PFSK-1 (cell line): ENCODE results near the gene RBM33.

Experiments used
- FOXP2 ChIP-seq: optimal IDR thresholded peaks from 2 replicates; pipeline ENCODE3; 2011; ENCODE audit warnings: borderline replicate concordance, control low read depth, inconsistent platforms; ENCODE audit not compliant: insufficient read depth; ENCODE audit errors: extremely low read length, extremely low read depth
- POLR2AphosphoS5 ChIP-seq: IDR thresholded peaks from 2 replicates; pipeline ENCODE4 v1.6.1; 2012; ENCODE audit warnings: low read depth, mild to moderate bottlenecking, control low read depth, low read length, moderate library complexity
- SIN3A ChIP-seq: IDR thresholded peaks from 2 replicates; pipeline ENCODE4 v1.6.1; 2012; ENCODE audit warnings: mild to moderate bottlenecking, low read length, moderate library complexity, borderline replicate concordance; ENCODE audit not compliant: insufficient read depth
- TAF1 ChIP-seq: IDR thresholded peaks from 2 replicates; pipeline ENCODE4 v1.6.1; 2012; ENCODE audit warnings: low read length, control low read depth, borderline replicate concordance; ENCODE audit not compliant: insufficient read depth
- TF ChIP-seq, protein P1 (sequence below), 2 experiments: IDR thresholded peaks; 2 replicates each; pipeline versions ENCODE4 v1.6.1 to v1.8.0; 2011 to 2012; ENCODE audit warnings: low read depth in 2 of 2, low read length in 2 of 2, control low read depth in 1 of 2, inconsistent platforms in 1 of 2, mild to moderate bottlenecking in 1 of 2, moderate library complexity in 1 of 2; ENCODE audit not compliant: insufficient read depth in 1 of 2

The RBM33 gene

DNA sequence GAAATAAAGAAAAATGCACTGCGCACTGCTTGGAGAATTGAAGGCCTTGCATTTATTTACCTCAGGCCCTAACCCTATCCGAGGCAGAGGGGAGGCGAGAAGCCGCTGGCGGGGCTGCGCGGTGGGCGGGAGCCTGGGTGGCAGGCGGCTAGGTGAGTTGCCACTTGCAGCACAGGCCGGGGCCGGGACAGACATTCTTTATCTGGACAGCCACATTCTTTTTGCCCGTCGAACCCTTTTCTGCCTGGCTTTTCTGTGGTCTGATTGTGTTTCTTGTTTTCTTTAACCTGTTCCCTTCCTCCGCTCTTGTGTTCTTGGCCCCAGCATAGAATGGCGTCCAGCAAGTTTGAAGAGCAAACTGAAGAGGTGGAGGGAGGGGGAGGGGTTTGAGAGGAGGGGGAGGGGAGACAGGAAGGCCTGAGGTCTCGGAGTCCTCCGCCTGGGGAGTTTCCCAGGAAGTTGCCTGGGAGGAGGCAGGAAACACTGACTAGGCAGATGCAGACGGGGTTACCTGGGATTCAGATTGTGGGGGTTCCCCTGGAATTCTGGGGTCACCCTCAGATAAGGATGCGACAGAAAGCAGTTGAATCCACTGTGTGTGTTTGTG is 162.7 kb downstream of the RBM33 start:
- TF ChIP-seq TAF1 = no peak
- TF ChIP-seq SIN3A = no peak
- no peak for TF ChIP-seq FOXP2
- TF ChIP-seq POLR2AphosphoS5 = no peak
- TF ChIP-seq, protein P1, sequence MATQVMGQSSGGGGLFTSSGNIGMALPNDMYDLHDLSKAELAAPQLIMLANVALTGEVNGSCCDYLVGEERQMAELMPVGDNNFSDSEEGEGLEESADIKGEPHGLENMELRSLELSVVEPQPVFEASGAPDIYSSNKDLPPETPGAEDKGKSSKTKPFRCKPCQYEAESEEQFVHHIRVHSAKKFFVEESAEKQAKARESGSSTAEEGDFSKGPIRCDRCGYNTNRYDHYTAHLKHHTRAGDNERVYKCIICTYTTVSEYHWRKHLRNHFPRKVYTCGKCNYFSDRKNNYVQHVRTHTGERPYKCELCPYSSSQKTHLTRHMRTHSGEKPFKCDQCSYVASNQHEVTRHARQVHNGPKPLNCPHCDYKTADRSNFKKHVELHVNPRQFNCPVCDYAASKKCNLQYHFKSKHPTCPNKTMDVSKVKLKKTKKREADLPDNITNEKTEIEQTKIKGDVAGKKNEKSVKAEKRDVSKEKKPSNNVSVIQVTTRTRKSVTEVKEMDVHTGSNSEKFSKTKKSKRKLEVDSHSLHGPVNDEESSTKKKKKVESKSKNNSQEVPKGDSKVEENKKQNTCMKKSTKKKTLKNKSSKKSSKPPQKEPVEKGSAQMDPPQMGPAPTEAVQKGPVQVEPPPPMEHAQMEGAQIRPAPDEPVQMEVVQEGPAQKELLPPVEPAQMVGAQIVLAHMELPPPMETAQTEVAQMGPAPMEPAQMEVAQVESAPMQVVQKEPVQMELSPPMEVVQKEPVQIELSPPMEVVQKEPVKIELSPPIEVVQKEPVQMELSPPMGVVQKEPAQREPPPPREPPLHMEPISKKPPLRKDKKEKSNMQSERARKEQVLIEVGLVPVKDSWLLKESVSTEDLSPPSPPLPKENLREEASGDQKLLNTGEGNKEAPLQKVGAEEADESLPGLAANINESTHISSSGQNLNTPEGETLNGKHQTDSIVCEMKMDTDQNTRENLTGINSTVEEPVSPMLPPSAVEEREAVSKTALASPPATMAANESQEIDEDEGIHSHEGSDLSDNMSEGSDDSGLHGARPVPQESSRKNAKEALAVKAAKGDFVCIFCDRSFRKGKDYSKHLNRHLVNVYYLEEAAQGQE (IDR thresholded peaks at IDR 0.05; ENCODE audit: insufficient read depth in 1 of 2, low read depth in 2 of 2, low read length in 2 of 2) = no peak

DNA sequence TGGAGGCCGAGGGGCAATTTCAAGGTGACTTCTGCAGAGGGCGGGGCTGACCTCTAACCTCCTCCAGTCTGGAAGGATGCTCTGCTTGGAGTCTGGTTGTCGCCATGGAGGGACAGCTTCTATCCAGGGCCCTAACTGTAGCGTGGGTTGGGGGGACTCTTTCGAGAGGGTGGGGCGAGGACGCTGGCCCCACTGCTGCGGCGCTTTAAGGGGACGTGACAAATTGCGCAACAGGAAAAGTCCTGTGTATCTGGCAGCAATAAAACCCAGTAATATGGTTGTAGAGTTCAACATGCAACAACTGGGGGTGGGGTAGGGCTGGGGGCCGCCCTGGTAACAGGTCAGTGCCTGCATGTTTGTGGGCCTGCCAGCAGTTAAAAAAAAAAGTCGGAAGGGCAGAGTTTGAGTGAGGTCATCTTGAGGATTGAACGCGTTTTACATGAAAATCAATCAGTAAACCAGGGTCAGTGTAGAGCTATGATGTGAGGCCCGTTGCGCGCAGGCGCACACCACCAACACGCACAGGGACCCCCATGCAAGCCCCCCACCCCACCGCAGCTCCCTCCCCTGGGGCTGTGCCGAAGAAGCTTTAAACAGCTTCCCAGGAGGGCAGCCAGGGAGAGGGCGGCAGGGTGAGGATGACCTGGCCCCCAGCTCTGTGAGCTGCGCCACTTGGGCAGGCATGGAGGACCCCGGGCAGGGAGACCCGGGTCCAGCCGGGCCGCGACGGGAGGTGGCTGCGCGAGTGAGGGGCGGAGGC is 163.5 kb downstream of the RBM33 start:
- no peak for TF ChIP-seq FOXP2
- no peak for TF ChIP-seq SIN3A
- no peak for TF ChIP-seq TAF1
- no peak for TF ChIP-seq POLR2AphosphoS5
- TF ChIP-seq, protein P1 (IDR thresholded peaks at IDR 0.05; ENCODE audit: insufficient read depth in 1 of 2, low read depth in 2 of 2, low read length in 2 of 2) = no peak

DNA sequence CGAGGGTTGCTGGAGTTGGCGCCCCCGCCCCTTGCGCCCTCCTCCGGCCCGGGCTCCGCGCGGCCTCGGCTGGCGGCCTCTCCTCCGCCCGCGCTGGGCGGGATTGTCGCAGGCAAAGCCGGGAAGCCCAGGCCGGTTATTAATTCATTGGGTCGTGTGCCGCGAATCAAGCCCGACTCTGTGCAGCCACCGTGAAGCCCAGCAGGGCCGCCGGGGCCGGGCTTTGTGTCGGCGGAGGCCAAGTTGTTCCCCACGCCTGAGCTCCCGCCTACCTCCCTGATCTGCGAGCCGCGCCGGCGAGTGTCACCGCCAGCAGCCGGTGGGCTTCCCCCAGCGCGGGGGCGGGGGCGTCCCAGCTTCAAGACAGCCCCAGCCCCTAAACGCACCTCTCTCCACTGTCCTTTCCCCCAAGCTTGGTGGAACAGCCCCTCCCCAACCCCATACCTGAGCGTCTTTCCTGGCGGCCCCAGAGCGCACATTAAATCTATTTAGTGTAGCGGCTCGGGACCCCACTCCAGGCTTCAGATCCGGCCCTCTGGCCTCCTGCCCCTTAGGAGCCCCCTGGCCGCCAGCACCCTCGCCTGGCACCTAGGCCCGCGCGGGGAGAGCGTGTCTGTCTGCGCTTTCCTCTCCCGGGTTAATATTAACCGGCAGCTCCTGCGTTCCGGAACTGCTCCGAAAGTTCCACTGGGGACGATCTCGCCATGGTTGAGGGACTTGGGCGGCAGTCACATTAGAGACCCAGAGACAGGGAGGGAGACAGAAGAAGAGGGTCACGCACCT is 164.3 kb downstream of the RBM33 start:
- TF ChIP-seq FOXP2 = no peak
- no peak for TF ChIP-seq POLR2AphosphoS5
- no peak for TF ChIP-seq TAF1
- TF ChIP-seq, protein P1 (IDR thresholded peaks at IDR 0.05; ENCODE audit: insufficient read depth in 1 of 2, low read depth in 2 of 2, low read length in 2 of 2) = no peak
- no peak for TF ChIP-seq SIN3A

DNA sequence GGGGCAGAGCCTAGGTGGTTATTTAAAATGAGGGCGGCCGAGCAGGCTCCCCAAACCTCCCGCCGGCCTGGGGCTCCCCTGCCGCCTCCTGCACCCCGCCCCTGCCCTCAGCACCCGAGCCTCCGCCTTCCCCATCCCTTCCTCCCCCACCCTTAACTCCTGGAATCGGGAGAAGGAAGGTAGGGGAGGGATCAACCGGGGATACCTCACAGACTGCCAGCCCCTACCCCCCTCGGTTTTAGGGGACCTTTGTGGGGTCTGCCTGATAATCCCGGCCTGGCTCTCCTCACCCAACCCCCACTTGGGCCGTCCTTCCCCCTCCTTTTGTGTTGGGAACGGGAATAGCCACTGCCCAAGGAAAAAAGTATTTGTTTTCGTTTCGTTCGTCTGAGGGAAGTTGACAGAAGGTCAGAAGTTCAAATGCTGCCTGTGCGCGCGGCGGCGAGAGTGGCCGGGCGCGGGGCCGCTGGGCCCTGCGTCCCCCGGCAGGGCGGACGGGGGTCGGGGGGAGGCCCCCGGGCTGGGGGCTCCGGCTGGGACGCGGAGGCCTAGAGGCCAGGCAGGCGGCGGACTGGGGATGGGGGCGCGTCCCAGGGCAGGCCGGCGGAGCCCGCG is 165.0 kb downstream of the RBM33 start:
- no peak for TF ChIP-seq FOXP2
